HG02943 (cell line): Measurements from ENCODE around the gene TSSK2.
A peak's percentile ranks its signal among the peaks of the same experiment; 100 is the strongest.
"Not testable (repeated sequence)": the region's sequence is repeated elsewhere in the genome, so short reads cannot be mapped to it uniquely, and the experiment has no call there.

ENCODE experiments used
- ATAC-seq: cut with Tn5 transposase; IDR thresholded peaks from one replicate; pipeline ENCODE4 v1.9.1; 2021; ENCODE audit warnings: mild to moderate bottlenecking, low read depth, moderate library complexity; ENCODE audit not compliant: unreplicated experiment

TSSK2 gene

DNA sequence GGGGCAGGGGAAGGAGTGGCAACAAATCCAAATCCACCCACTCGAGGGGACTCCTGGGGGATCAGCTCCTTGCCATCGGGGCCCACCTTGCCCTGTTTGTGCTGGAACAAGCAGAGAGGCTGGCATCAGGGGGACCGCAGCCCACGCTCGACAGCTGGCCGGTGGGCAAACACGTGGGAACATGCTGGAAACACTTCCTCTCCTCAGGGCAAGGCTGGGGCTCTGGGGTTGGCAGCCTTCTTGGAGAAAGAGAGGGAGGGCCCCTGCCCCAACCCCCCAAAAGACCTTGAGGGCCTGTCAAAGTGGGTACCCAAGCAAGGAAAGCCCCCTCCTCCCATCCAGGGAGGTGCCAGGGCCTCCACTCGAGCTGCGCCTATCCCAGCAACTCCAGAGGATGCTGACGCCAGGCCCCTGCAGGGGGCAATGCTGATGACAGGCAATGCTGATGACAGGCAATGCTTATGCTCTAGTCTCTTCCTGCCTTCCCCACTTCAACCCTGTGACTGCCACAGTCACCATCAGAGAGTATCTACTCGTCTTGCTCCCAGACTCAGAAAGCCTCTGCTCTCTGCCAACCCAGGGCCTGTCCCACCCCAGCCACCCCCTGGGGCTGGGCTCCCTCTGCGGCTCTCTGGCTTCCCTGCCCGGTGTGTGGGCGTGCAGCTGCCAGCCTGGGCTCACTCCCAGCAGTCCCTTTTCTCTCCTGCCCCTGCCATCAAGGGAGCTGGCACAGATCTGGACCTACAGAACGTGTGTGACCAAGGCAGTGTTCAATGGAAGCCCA is 7.3 kb downstream of the TSSK2 start:
- ATAC-seq: no peak

DNA sequence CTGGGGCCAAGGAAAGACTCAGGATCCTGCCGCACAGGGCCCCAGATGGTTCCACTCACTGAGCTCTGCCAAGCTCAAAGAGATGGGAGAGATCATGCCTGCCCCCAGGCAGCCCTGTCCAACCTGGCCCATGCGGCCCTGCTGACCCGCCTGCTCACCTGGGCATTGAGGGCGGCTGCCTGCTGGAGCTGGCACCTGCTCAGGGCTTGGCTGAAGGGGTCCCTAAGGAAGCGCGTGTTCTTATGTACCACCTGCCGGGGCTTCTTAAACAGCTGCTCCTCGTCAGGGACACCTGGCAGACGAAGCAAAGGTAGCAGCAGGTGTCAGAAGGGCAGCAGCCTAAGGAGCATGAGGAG is 7.9 kb downstream of the TSSK2 start:
- no peak for ATAC-seq

DNA sequence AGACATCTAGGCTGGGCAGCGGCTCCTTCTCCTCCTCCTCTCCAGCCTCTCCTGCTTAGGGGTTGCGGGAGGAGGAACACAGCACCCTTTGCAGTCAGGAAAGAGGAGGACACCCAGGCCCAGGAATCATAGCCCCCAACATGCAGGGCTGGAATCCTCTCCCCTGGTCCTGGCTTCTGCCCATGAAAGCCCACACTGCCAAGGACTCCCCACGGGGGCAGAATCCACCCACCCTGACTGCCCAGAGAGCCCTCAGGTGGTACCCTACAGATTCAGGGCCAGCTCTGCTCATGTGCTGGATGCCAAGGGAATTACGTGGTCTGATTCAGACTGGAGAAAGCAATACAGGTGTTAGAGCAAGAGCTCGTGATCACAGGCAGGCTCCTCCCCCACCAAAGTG is 8.9 kb downstream of the TSSK2 start:
- no peak for ATAC-seq

DNA sequence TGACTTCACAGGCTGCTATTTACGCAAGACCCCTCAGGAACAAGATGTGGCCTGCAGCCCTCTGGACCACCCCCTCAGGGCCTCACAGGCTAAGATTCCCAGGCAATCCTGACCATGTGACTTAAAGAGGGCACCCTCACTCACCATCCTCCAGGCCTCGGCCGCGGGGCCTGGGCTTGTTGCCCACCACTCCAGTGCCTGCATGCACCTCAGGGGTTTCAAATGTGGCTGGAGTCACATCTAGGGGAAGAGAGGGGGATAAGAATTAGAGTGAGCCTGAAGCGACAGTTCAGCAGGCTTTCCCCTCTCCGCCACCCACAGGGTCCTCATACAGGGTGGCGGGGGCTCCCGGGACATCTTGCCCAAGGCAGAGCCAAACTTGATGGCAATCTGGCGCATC is 11.3 kb downstream of the TSSK2 start:
- ATAC-seq: no peak

DNA sequence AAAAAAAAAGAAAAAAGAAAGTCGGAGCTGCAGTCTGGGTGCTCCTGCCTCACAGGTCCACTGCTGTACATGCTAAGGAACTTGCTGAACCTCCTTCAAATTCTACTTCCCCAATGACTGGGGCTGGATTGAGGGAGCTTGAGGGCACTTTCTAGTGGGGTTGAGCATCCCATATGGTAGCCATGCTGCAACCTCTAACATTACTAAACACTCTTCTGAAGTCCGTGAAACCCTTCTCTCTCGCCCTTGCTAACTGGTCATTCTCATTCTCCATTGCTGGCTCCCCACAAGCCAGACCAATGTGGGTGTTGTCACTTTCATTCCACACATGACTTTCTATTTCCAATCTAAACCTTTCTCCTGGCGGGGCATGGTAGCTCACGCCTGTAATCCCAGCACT is 12.1 kb downstream of the TSSK2 start:
- ATAC-seq: no peak

DNA sequence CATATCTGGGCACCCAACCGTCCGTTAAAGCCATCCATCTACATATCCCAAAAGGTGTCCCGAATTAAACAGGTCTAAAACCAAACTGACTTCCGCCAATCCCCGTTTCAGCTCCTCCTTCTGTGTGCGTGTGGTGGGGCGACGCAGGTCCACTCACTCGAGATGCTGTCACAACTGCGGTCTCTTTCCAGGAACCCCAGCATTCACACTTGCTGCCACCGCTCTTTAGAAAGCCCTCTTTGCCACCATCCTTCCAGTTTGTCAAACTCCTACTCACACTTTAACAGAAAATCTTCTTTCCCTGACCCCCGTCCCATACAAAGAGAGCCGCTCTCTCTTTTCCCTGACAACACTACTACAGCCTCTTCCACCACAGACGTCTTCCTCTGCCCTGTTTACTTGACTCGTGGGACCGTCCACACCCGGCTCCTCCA is 12.9 kb downstream of the TSSK2 start:
- ATAC-seq: peak; percentile 13

DNA sequence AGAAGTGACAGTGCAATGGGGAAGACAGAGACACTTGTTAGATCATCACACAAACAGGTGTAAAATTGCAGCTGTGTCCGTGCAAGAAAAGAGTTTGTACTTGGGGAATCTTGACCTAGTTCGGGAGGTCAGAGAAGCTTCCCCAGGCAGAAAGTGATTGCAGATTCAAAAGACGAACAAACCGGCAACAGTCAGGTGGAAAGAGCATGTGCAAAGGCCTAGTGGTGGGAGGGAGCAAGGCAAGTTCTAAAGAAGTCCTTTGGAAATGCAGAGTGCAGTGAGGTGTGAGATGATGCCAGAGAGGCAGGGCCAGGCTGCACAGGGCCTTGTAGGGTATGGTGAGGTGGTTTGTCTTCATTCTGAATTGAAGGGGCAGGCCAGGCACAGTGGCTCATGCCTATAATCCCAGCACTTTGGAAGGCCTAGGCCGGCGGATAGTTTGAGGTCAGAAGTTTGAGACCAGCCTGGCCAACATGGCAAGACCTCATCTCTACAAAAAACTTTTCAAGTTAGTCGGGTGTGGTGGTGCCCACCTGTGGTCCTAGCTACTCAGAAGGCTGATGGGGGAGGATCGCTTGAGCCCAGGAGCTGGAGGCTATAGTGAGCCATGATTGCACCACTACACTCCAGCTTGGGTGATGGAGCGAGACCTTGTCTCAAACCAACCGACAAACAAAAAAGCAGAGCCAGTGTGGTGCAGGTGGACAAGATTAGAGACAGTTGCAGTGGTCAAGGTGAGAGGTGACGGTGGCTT is 15.3 kb downstream of the TSSK2 start:
- ATAC-seq: no peak

DNA sequence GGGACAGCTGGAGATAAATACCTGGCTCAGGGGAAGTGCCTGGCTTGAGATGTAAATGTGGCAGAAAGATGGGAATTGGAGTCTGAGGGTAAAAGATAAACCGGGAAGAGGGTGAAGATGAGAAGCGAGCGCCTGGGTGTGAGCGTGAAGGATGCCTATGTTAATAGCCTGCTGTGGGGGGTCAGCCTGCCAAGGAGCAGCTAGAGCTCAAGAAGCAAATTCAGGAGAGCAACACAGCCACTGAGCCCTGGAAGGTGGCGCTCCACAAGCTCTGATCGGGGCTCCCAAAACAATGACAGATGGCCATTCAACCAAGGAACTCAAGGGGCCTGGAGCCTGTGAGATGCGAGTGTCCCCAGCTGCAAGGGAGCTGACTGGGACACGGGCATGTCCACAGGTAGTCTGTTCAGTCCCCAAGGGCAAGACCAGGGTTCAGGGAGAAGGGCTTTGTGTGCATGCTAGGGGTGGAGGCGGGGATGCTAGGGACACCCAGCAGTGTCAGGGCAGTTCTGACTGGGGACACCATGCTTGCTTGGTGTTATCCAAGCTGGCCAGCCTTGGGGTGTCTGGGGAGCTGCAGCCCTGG is 16.2 kb downstream of the TSSK2 start:
- no peak for ATAC-seq

DNA sequence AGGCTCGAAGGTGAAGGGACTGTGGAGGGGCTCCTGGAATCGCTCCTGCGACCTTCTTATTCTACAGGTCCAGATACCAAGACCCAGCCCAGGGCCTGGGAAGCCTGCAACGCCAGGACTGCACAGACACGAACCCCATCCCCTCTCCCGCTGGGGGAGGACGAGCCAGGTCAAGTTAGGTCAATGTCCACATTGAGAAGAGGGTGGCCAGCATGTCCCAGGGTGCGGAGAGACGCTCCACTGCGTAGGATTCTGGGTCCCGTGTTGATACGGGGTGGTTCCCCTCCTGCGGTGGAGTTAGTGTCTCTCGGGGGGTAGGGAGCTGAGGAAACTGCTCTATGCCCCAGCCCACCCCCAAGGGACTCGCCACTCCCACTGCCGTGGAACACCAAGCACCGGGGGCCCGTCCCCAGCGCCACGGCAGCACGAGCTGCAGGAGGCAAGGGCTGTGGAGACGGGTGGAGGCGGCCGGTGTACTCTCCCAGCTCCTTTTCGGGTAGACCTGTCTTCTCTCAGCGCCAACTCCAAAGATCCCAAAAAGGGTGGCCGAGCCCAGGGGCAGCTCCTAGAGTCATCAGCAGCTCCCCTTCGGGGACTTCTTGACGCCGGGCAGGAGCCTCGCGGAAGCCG is 17.4 kb downstream of the TSSK2 start:
- ATAC-seq: no peak

DNA sequence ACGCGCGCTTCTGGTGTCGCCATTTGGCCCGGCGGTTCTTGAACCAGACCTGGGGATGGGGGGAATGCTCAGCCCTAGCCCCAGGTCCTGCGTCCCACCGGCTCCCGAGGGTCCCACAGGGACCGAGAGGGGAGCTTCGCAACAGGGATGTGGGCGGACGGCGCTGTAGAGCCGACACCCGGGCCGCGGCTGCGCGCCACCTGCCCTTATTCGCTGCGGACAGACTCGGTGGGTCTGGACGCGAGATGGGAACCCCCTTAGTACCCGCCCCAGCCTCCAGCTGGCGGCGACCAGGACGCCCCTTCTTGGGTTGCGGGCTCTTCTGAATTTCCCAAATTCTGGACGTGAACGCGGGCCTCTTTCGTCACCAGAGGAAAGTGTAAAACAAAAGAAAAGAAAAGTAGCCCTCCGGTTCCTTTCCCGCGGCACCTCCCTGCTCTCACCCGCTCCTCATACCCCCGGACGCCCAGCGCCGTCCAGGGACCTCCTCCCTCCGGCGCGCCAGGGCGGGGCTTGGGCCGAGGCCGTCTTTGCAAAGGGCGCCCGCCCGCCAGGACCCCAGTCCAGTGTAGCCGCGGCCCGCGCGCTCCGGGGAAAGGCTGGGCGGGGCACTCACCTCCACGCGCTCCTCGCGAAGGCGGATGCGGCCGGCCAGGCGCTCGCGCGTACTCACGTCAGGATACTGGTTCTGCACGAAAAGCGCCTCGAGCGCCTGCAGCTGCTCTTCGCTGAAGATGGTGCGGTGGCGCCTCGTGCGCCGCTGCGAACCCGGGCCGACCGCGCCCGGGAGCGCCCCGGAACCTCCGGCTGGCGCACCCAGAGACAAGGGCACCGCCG is 18.2 kb downstream of the TSSK2 start:
- ATAC-seq: no peak

DNA sequence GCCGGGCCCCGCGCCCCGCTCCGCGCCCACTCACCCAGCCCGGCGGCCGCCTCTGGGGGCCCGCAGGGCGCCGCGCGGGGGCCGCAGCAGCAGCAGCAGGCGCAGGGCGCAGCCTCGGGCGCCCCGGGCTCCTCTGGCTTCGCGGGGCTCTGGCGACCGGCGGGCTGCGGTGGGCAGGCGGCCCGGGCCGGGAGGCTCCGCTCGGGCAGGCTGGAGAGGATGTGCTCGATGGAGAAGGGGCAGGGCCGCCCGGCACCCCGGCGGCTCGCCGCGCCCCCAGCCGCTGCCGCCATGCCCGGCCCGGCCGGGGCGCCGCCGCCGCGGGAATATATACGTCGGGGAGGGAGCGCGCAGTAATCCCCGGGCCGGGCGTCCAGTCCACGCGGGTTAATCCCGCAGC is 18.9 kb downstream of the TSSK2 start, which contains the start of gene GSC2:
GSC2 (minus strand) TSS at position 302 of the 400 bp plus-strand sequence; CDS start at position 293, 9 bp downstream.
- ATAC-seq: no peak

DNA sequence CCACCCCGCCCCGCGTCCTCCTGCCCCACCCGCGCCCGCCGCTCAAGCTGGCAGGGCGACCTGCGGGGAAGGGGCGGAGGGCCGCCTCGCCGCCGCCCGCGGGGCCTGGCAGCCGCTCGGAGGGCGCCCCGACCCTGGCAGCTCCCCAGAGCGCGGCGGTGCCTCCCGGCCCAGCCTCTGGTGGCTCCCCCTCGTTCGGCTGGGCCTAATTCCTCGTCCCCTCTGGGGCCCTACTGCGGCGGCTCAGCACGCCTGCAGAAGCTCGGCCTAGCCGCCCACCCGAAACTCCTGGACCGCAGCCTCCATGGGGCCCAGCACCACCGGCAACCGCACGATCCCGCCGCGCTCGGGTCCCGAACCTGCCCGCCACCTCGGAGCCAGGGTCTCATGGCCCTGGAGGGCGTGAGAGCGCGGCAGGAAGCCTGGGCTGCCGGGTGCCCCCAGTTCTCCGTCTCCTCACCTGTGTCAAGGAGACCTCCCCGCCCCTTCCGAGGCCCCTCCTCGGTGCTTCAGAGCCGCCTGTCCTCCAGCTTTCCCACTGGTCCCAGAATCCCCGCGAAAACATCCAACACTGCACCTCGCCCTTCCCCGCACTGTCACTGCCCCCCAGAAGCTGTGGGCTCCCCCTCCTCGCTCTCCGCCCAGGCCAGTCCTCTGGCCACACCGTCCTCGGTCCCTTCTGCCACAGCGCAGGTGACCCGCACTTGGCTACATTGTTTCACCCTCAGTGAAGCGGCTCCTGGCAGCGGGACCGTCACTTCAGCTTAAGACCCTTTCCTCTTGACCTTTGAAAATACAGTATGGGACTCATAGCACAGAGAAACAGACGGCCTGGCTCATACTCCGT is 19.6 kb downstream of the TSSK2 start:
- no peak for ATAC-seq

DNA sequence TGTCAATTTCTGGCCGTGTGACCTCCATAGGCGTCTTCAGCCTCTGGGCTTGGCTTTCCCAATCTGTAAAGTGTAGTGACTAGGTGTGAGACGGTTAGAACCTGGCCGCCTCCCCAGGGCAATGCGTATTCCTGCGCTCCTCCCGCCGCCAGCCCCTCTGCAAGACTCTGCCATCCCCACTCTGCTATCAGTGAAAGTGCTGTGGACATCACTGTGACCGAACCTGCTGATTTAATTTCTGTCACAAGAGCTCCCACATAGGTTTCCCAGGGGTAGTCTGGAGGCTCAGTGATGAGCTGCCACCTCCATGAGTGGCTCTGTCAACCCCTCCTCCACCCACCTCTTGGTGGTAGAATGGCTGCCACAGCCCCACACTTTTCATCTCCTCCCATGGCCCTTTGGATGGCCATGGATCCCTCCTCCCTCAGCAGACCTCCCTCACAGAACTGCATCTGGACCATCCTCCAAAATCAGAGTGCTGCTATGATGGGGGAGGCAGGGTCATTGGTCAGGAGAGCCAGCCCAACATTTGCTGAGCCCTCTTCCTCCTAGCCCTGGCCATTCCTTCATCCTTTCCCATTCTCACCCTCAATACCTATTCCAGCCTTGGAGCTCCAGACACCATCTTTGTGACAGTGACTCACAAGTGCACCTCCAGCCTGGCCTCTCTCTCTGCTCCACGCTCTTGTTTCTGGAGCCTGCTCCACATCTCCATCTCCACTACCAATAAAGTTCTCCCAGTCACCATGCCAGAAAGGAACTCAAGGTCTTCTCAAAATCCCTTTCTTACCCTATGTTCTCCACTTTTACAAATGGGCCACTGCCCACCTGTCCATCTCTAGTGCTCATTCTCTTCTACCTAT is 20.5 kb downstream of the TSSK2 start:
- ATAC-seq: no peak

DNA sequence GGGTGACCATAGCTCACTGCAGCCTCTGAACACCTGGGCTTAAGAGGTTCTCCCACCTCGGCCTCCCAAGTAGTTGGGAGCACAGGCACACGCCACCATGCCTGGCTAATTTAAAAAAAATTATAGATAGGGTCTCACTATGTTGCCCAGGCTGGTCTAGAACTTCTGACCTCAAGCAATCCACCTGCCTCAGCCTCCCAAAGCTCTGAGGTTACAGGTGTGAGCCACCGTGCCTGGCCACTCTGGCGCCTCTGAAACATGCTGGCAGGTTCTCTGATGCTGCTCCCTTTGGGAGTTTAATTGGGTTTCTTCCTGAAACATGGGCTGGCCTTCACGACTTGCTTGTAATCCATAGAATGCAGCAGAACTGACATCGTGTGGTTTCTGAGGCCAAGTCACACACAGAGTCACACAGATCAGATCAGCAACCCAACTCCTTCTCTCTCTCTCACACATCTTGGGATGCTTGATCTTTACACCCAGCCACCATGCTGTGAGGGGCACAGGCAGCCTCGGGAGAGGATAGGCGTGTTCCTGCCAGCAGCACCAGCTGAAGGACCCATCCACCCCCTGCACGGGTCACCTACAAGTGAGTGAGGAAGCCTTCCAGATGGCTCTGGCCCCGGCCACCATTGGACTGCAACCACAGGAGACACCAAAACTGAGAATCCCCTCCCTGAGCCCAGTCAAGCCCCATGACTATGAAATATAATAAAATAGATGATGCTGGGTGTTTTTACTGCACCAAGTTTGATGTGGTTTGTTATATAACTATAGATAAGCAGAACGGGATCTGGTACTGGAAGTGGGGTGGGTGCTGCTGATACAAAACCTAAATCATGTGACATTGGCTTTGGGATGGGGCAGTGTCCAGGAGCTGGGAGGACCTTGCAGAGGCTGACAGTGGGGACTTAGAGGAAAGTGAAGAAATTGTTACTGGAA is 22.1 kb downstream of the TSSK2 start:
- ATAC-seq: no peak

DNA sequence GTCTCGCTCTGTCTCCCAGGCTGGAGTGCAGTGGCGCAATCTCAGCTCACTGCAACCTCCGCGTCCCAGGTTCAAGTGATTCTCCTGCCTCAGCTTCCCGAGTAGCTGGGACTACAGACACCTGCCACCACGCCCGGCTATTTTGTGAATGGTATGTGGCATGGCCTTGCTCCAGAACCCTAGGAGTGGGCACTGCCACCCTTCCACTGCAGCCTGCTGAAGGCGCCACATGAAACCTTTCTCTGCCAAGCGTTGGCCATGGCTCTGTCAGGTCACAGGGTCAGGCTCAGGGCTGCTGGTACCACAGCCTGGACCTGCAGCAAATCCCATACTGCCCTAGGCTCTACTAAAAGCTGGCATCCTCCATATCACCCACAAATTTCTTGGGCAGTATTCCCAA is 25.0 kb downstream of the TSSK2 start:
- ATAC-seq: not testable (repeated sequence)

DNA sequence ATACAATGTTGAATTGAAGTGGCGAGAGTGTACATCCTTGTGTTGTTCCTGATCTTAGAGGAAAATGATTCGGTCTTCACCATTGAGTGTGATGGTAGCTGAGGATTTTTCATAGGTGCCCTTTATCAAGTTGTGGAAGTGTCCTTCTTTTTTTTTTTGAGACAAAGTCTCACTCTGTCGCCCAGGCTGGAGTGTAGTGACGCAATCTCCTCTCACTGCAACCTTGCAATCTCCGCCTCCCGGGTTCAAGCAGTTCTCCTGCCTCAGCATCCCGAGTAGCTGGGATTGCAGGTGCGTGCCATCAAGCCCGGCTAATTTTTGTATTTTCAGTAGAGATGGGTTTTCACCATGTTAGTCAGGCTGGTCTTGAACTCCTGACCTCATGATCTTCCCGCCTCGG is 27.5 kb downstream of the TSSK2 start:
- not testable (repeated sequence) for ATAC-seq

DNA sequence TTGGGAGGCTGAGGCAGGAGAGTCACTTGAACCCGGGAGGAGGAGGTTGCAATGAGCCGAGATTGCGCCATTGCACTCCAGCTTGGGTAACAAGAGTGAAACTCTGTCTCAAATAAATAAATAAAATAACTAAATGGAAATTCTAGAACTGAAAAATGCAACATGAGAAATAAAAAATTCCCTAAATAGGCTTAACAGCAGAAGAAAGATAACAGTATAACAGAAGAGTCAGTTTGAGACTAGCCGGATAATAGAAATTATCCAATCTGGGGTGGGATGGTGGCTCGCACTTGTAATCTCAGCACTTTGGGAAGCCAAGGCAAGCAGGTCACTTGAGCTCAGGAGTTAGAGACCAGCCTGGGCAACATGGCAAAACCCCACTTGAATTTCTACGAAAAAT is 33.3 kb downstream of the TSSK2 start:
- no peak for ATAC-seq
